PFSK-1 (cell line): Measurements from ENCODE around the gene SLC22A12.

Experiments
- FOXP2 ChIP-seq: optimal IDR thresholded peaks from 2 replicates; pipeline ENCODE3; 2011; ENCODE audit warnings: borderline replicate concordance, control low read depth, inconsistent platforms; ENCODE audit not compliant: insufficient read depth; ENCODE audit errors: extremely low read length, extremely low read depth
- SIN3A ChIP-seq: IDR thresholded peaks from 2 replicates; pipeline ENCODE4 v1.6.1; 2012; ENCODE audit warnings: mild to moderate bottlenecking, low read length, moderate library complexity, borderline replicate concordance; ENCODE audit not compliant: insufficient read depth
- TF ChIP-seq, protein P1 (sequence below), 2 experiments: IDR thresholded peaks; 2 replicates each; pipeline versions ENCODE4 v1.6.1 to v1.8.0; 2011 to 2012; ENCODE audit warnings: low read depth in 2 of 2, low read length in 2 of 2, control low read depth in 1 of 2, inconsistent platforms in 1 of 2, mild to moderate bottlenecking in 1 of 2, moderate library complexity in 1 of 2; ENCODE audit not compliant: insufficient read depth in 1 of 2

DNA sequence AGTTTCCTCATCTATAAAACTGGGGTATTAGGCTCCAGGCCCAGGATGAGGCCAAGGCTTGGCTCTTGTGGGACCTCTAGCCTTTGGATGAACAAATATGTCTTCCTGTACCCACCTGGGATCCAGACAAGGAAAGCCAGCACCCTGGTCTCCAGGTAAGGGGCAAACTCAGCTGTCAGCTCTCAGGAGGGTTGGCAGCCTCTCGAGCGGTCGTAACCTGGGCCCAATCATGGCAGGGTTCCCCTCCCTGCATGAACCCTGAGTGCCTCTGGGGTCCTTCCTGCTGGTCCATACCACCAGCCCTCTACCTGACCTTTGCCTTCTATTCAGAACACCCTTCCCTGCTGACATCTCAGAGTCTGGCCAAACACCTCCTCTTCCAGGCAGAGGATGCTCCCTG is 19.6 kb downstream of the SLC22A12 start:
- TF ChIP-seq SIN3A: no peak
- TF ChIP-seq FOXP2: no peak
- TF ChIP-seq, protein P1, sequence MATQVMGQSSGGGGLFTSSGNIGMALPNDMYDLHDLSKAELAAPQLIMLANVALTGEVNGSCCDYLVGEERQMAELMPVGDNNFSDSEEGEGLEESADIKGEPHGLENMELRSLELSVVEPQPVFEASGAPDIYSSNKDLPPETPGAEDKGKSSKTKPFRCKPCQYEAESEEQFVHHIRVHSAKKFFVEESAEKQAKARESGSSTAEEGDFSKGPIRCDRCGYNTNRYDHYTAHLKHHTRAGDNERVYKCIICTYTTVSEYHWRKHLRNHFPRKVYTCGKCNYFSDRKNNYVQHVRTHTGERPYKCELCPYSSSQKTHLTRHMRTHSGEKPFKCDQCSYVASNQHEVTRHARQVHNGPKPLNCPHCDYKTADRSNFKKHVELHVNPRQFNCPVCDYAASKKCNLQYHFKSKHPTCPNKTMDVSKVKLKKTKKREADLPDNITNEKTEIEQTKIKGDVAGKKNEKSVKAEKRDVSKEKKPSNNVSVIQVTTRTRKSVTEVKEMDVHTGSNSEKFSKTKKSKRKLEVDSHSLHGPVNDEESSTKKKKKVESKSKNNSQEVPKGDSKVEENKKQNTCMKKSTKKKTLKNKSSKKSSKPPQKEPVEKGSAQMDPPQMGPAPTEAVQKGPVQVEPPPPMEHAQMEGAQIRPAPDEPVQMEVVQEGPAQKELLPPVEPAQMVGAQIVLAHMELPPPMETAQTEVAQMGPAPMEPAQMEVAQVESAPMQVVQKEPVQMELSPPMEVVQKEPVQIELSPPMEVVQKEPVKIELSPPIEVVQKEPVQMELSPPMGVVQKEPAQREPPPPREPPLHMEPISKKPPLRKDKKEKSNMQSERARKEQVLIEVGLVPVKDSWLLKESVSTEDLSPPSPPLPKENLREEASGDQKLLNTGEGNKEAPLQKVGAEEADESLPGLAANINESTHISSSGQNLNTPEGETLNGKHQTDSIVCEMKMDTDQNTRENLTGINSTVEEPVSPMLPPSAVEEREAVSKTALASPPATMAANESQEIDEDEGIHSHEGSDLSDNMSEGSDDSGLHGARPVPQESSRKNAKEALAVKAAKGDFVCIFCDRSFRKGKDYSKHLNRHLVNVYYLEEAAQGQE (IDR thresholded peaks at IDR 0.05; ENCODE audit: insufficient read depth in 1 of 2, low read depth in 2 of 2, low read length in 2 of 2): no peak
